GM23338 (cell line): ENCODE data around the gene FYN. TPM values are rescaled to one million over a fixed set of nuclear protein-coding genes. Genes with fewer than 3 reads are reported as not detected.
A peak's percentile ranks its signal among the peaks of the same experiment; 100 is the strongest.

ENCODE experiments used
- ATAC-seq: fragments of 200-7000 bp; cut with Tn5 transposase; 3 replicates; pipeline ENCODE4 v1.9.1; 2020
- DNase-seq: peaks from one replicate; pipeline ENCODE4 v3.0.0-alpha.2; 2015; ENCODE audit warnings: low spot score
- H2AFZ ChIP-seq: fragments of 200-600 bp; sonication (generic); 2 replicates; pipeline ENCODE4 v1.8.0; 2016; ENCODE audit warnings: antibody characterized with exemption, mild to moderate bottlenecking, moderate library complexity
- H3F3A ChIP-seq: fragments of 200-600 bp; sonication (generic); replicated peaks from 2 replicates; pipeline ENCODE4 v1.8.0; 2017; ENCODE audit warnings: antibody characterized with exemption, mixed run types, low read depth
- H3K27ac ChIP-seq: fragments of 200-600 bp; sonication (generic); 2 replicates; pipeline ENCODE4 v1.6.1; 2016; ENCODE audit warnings: low read depth
- H3K27me3 ChIP-seq: fragments of 200-600 bp; sonication (generic); 2 replicates; pipeline ENCODE4 v1.8.0; 2016; ENCODE audit warnings: mild to moderate bottlenecking, mixed run types, moderate library complexity; ENCODE audit not compliant: insufficient read depth
- H3K36me3 ChIP-seq: fragments of 200-600 bp; sonication (generic); 2 replicates; pipeline ENCODE4 v1.8.0; 2016; ENCODE audit warnings: mild to moderate bottlenecking; ENCODE audit not compliant: insufficient read depth
- H3K4me1 ChIP-seq: fragments of 200-600 bp; sonication (generic); 2 replicates; pipeline ENCODE4 v1.8.0; 2016; ENCODE audit warnings: mild to moderate bottlenecking, moderate library complexity; ENCODE audit not compliant: insufficient read depth
- H3K4me2 ChIP-seq: fragments of 200-600 bp; sonication (generic); 2 replicates; pipeline ENCODE4 v1.7.1; 2017; ENCODE audit warnings: mixed run types
- H3K4me3 ChIP-seq: fragments of 200-600 bp; sonication (generic); 2 replicates; pipeline ENCODE4 v1.6.1; 2016; ENCODE audit warnings: mixed run types
- H3K79me2 ChIP-seq: fragments of 200-600 bp; sonication (generic); replicated peaks from 2 replicates; pipeline ENCODE4 v1.8.0; 2017; ENCODE audit warnings: mild to moderate bottlenecking; ENCODE audit not compliant: insufficient read depth
- H3K9me2 ChIP-seq: fragments of 200-600 bp; sonication (generic); 2 replicates; pipeline ENCODE4 v1.8.0; 2017; ENCODE audit not compliant: insufficient read depth
- H4K20me1 ChIP-seq: fragments of 200-600 bp; sonication (generic); replicated peaks from 2 replicates; pipeline ENCODE4 v1.8.0; 2017; ENCODE audit warnings: mild to moderate bottlenecking; ENCODE audit not compliant: insufficient read depth
- H3K27ac Mint-ChIP-seq: 2 replicates; pipeline ENCODE4 v1.8.0; 2020; ENCODE audit warnings: inconsistent platforms, mild to moderate bottlenecking, moderate library complexity, mixed read lengths
- H3K27me3 Mint-ChIP-seq: 3 replicates; pipeline ENCODE4 v1.8.0; 2022; ENCODE audit warnings: low read depth, mild to moderate bottlenecking, moderate library complexity, mixed read lengths, inconsistent platforms; ENCODE audit not compliant: insufficient read depth, poor library complexity
- H3K36me3 Mint-ChIP-seq: 3 replicates; pipeline ENCODE4 v1.8.0; 2021; ENCODE audit warnings: low read depth, mild to moderate bottlenecking, inconsistent platforms, moderate library complexity, mixed read lengths
- H3K4me1 Mint-ChIP-seq: 3 replicates; pipeline ENCODE4 v1.8.0; 2020; ENCODE audit warnings: mild to moderate bottlenecking, inconsistent platforms, mixed read lengths
- H3K4me3 Mint-ChIP-seq: 3 replicates; pipeline ENCODE4 v1.8.0; 2021; ENCODE audit warnings: moderate library complexity, mild to moderate bottlenecking, inconsistent platforms, mixed read lengths
- H3K9me3 Mint-ChIP-seq: 3 replicates; pipeline ENCODE4 v1.8.0; 2020; ENCODE audit warnings: moderate library complexity, mild to moderate bottlenecking, inconsistent platforms, mixed read lengths
- CTCF ChIP-seq, 2 experiments: fragments of 200-600 bp in 1 of 2; sonication (generic) in 1 of 2; conservative IDR thresholded peaks; 2 replicates each; pipeline versions ENCODE4 v1.5.1 to v1.6.1; 2016 to 2017; ENCODE audit warnings: antibody characterized with exemption in 2 of 2, low read depth in 2 of 2, mild to moderate bottlenecking in 2 of 2, moderate library complexity in 1 of 2
- EZH2 ChIP-seq: fragments of 200-600 bp; sonication (generic); IDR thresholded peaks from one replicate; pipeline ENCODE4 v1.8.0; 2017; ENCODE audit warnings: antibody characterized with exemption, mild to moderate bottlenecking, low read depth; ENCODE audit not compliant: unreplicated experiment
- JUNB ChIP-seq: IDR thresholded peaks from one replicate; pipeline ENCODE4 v1.6.1; 2016; ENCODE audit warnings: antibody characterized with exemption; ENCODE audit not compliant: unreplicated experiment
- NANOG ChIP-seq: IDR thresholded peaks from 2 replicates; pipeline ENCODE4 v1.6.1; 2016; ENCODE audit warnings: antibody characterized with exemption, borderline replicate concordance
- REST ChIP-seq: IDR thresholded peaks from one replicate; pipeline ENCODE4 v1.6.1; 2018; ENCODE audit warnings: antibody characterized with exemption; ENCODE audit not compliant: unreplicated experiment
- ZNF114 ChIP-seq: fragments of 250-450 bp; sonication (Bioruptor Pico); IDR thresholded peaks from 2 replicates; pipeline ENCODE4 v1.5.0; 2020; ENCODE audit warnings: mild to moderate bottlenecking, moderate library complexity
- ZNF331 ChIP-seq: fragments of 250-450 bp; sonication (Bioruptor Pico); IDR thresholded peaks from 2 replicates; pipeline ENCODE4 v1.5.0; 2020; ENCODE audit warnings: low read depth, mild to moderate bottlenecking, moderate library complexity
- polyA plus RNA-seq: library from polyadenylated mRNA; unstranded; fragments of >200 nt; fragmentation: Nextera tagmentation; extraction: Ambion mirVana; gene quantifications from 2 replicates; pipeline ENCODE4 v1.2.1, GENCODE V29; 2016
- total RNA-seq: library from RNA; depleted of rRNA; stranded (reverse); fragments of >200 nt; shearing (Covaris generic); gene quantifications from 2 replicates; pipeline ENCODE4 v1.2.3, GENCODE V29; 2014

The FYN gene
- total and polyA plus RNA-seq, 2 experiments from 2014 or later: 46.8 to 143 TPM

GRCh38 chr6:111615916-111616612 lies 257.2 kb downstream of the FYN start:
- DNase-seq: no peak
- H3K4me1 Mint-ChIP-seq: peaks cover 15% of the 10 kb centered on the region

GRCh38 chr6:111614833-111615582 lies 258.2 kb downstream of the FYN start:
- Histone ChIP-seq H3K79me2 (no peaks in the 10 kb centered on the region), H2AFZ (peak overlapping the region; percentile 92), H4K20me1 (no peaks in the 10 kb centered on the region), H3K27ac (no peak overlapping the region), H3F3A (0 out of 2 replicates have a peak, but pooled peaks cover 4% of the 10 kb centered on the region), H3K9me2 (no peaks in the 10 kb centered on the region; the same call in 1 of the 2 replicates), H3K4me1 (peaks cover 8% of the 10 kb centered on the region; the same call in 1 of the 2 replicates), H3K4me3 (0 out of 2 replicates have a peak overlapping the region, but pooled peaks have one; percentile 30), H3K36me3 (no peaks in the 10 kb centered on the region), H3K4me2 (peak overlapping the region; percentile 11; the same call in 1 of the 2 replicates), H3K27me3 (no peaks in the 10 kb centered on the region)
- H3K4me1 Mint-ChIP-seq: peaks cover 15% of the 10 kb centered on the region
- peak; percentile 96 for ATAC-seq
- H3K27me3 Mint-ChIP-seq: peaks cover 6% of the 10 kb centered on the region
- peaks cover 6% of the 10 kb centered on the region; the same call in 2 of the 3 replicates for H3K9me3 Mint-ChIP-seq
- no peaks in the 10 kb centered on the region; the same call in 1 of the 3 replicates for H3K36me3 Mint-ChIP-seq
- no peak overlapping the region for H3K27ac Mint-ChIP-seq
- DNase-seq: peak; percentile 88
- no peak overlapping the region for H3K4me3 Mint-ChIP-seq
- TF ChIP-seq CTCF (conservative IDR thresholded peaks at IDR 0.05; ENCODE audit: low read depth in 2 of 2): no peak
- TF ChIP-seq ZNF114 (CRISPR knock-in tag): no peak
- no peak for TF ChIP-seq ZNF331 (CRISPR knock-in tag)
- no peak for TF ChIP-seq NANOG
- no peak for TF ChIP-seq REST

More at GRCh38 chr6:111615916-111616612, 257.2 kb downstream of the FYN start:
- H4K20me1 ChIP-seq: no peaks in the 10 kb centered on the region
- H3K9me2 ChIP-seq: no peaks in the 10 kb centered on the region; the same call in 1 of the 2 replicates
- H3F3A ChIP-seq: 0 out of 2 replicates have a peak, but pooled peaks cover 4% of the 10 kb centered on the region
- peaks cover 8% of the 10 kb centered on the region; the same call in 1 of the 2 replicates for H3K4me1 ChIP-seq
- Mint-ChIP-seq H3K4me3 (no peak overlapping the region), H3K27me3 (peaks cover 10% of the 10 kb centered on the region), H3K27ac (no peak overlapping the region), H3K36me3 (no peaks in the 10 kb centered on the region; the same call in 1 of the 3 replicates), H3K9me3 (peaks cover 6% of the 10 kb centered on the region; the same call in 2 of the 3 replicates)
- H3K79me2 ChIP-seq: no peaks in the 10 kb centered on the region
- H3K27me3 ChIP-seq: no peaks in the 10 kb centered on the region
- no peak for ATAC-seq
- H2AFZ ChIP-seq: peak overlapping the region; percentile 92
- H3K4me2 ChIP-seq: 0 out of 2 replicates have a peak overlapping the region, but pooled peaks have one; percentile 11
- no peak overlapping the region for H3K4me3 ChIP-seq
- H3K27ac ChIP-seq: no peak overlapping the region
- H3K36me3 ChIP-seq: no peaks in the 10 kb centered on the region
- TF ChIP-seq JUNB: no peak
- TF ChIP-seq ZNF114 (CRISPR knock-in tag): no peak
- no peak for TF ChIP-seq CTCF (conservative IDR thresholded peaks at IDR 0.05; ENCODE audit: low read depth in 2 of 2)
- TF ChIP-seq EZH2: no peak
